Retinal pigment epithelial cell (primary cell): ENCODE measurements around the gene AGBL1.

Experiments used
- DNase-seq: peaks from one replicate; pipeline ENCODE4 v3.0.0-alpha.2; 2010; ENCODE audit warnings: low read depth
- H3K4me3 ChIP-seq: 2 replicates; pipeline ENCODE4 v1.5.1; 2011; ENCODE audit warnings: mild to moderate bottlenecking, low read length, control low read depth, moderate library complexity
- CTCF ChIP-seq: conservative IDR thresholded peaks from 2 replicates; pipeline ENCODE4 v1.5.1; 2011; ENCODE audit warnings: low read depth, low read length, control low read depth, inconsistent platforms

The AGBL1 gene

DNA sequence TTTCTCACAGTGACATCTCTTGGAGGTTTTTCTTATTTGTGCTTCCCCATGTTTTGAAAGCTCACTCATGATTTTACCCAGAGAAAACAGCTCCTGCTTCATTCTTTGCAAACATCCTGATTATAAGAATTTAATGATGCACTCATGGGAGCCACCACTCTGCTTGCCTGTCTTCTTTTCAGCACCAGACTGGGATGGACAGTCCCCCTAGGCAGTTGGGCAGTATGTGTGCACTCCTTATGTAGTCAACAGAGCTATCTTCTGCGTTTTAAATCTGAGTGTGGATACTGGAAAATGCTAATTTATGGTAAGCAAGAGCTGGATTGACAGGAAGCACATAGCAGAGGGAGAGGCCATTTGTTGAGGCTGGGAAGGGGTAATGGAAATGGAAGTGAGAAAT is 276.1 kb downstream of the AGBL1 start:
- no peak overlapping the region for H3K4me3 ChIP-seq
- TF ChIP-seq CTCF: no peak
- no peak for DNase-seq

DNA sequence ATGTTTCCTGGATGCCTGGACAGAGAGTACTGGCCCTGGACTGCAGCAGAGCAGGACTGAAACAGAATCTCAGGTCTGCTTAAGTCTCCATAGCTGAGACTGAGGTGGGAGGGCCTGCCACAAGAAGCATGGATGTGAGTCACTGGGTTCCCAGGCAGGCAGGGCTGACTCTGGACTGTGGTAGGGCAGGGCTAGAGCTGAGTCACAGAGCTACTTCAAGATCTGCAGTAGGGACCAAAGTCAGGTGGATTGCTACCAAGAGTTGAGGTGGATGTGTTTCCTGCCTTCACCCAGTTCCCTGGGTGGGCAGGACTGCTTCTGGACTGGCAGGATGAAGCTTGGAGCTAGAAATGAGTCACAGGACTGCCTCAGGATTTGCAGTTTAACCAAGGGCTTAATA is 282.9 kb downstream of the AGBL1 start:
- H3K4me3 ChIP-seq: no peak overlapping the region
- no peak for TF ChIP-seq CTCF
- DNase-seq: no peak

- TF ChIP-seq CTCF: no peak
- no peak for DNase-seq
- H3K4me3 ChIP-seq: no peak overlapping the region
Observed at GRCh38 chr15:86373147-86373546, 293.5 kb downstream of the AGBL1 start.

GRCh38 chr15:86375733-86376280 is 296.1 kb downstream of the AGBL1 start:
- no peak for TF ChIP-seq CTCF
- H3K4me3 ChIP-seq: no peak overlapping the region
- no peak for DNase-seq

DNA sequence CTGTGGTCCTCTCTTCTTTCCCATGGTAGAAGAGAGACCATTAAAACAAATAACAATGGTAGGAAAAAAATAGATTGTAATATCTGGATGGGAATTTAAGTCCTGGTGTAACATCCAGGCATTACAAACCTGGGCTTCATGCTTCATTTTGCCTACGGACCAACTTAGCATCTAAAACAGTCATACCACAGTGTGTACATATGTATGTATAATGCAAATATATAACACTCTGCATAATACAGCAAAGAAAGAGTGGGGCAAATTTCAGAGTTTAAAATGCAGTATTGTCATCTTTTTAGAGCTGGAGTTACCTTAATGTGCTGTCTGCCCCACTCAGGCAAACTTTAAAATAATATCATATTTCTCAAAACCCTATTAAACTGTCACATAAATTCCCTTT is 298.2 kb downstream of the AGBL1 start:
- no peak overlapping the region for H3K4me3 ChIP-seq
- DNase-seq: no peak
- no peak for TF ChIP-seq CTCF

GRCh38 chr15:86382341-86382740 is 302.7 kb downstream of the AGBL1 start:
- no peak for DNase-seq
- TF ChIP-seq CTCF: no peak
- H3K4me3 ChIP-seq: no peak overlapping the region

GRCh38 chr15:86383611-86384010 is 303.9 kb downstream of the AGBL1 start:
- DNase-seq: no peak
- no peak for TF ChIP-seq CTCF

More at GRCh38 chr15:86383611-86384010, 303.9 kb downstream of the AGBL1 start:
- H3K4me3 ChIP-seq: no peak overlapping the region
